A549 (cell line): ENCODE measurements around the gene CD151. TPM values are rescaled to one million over a fixed set of nuclear protein-coding genes. Genes with fewer than 3 reads are reported as not detected.

Experiments
- ATAC-seq, 2 experiments: fragments of 200-7000 bp in 1 of 2; fragments of >200 bp in 1 of 2; cut with Nextera tagmentation in 1 of 2; cut with Tn5 transposase in 1 of 2; 3 replicates each; pipeline versions ENCODE4 v1.8.0 to v1.9.1; 2018 to 2020; ENCODE audit warnings: mild to moderate bottlenecking in 1 of 2, moderate library complexity in 1 of 2
- CTCF ChIA-PET: fragments of 300-600 bp; sonication (Branson Sonifier 250); formaldehyde crosslinking; extraction: SDS; loops from one replicate; lab custom pipeline; 2021; ENCODE audit warnings: antibody characterized with exemption, inconsistent platforms; lab: Yijun Ruan, JAX
- POLR2A ChIA-PET: fragments of 350-600 bp; formaldehyde crosslinking; extraction: SDS; loops from one replicate; lab custom pipeline; 2021; ENCODE audit warnings: antibody characterized with exemption, inconsistent platforms; lab: Yijun Ruan, JAX
- DNase-seq, 2 experiments: peaks; one replicate each; pipeline versions ENCODE4 v3.0.0 to v3.0.0-alpha.2; 2011 to 2016; ENCODE audit warnings: low read depth in 1 of 2, low spot score in 1 of 2
- FAIRE-seq: peaks from 2 replicates; lab custom pipeline; 2011; peaks lifted over from hg19 to GRCh38; lab: Jason Lieb, UNC
- H3K27ac ChIP-seq, 2 experiments: fragments of >200 bp; sonication (Bioruptor Twin); formaldehyde crosslinking; 3 replicates each; pipeline ENCODE4 v1.5.1; 2016 to 2017
- H3K4me1 ChIP-seq: fragments of >200 bp; sonication (Bioruptor Twin); formaldehyde crosslinking; 3 replicates; pipeline ENCODE4 v1.6.1; 2016
- H3K4me2 ChIP-seq: fragments of >200 bp; sonication (Bioruptor Twin); formaldehyde crosslinking; 3 replicates; pipeline ENCODE4 v1.6.1; 2016
- H3K4me3 ChIP-seq: fragments of >200 bp; sonication (Bioruptor Twin); formaldehyde crosslinking; 3 replicates; pipeline ENCODE4 v1.5.1; 2016
- H3K9me3 ChIP-seq: fragments of >200 bp; sonication (Bioruptor Twin); formaldehyde crosslinking; 3 replicates; pipeline ENCODE4 v1.6.1; 2016
- CBX2 ChIP-seq: fragments of 200-600 bp; sonication (generic); IDR thresholded peaks from 2 replicates; pipeline ENCODE4 v1.6.1; 2016; ENCODE audit warnings: low read depth, mild to moderate bottlenecking, borderline replicate concordance
- CBX8 ChIP-seq: fragments of 200-600 bp; sonication (generic); IDR thresholded peaks from 2 replicates; pipeline ENCODE4 v1.6.1; 2016
- CHD4 ChIP-seq: fragments of 200-600 bp; sonication (generic); IDR thresholded peaks from 2 replicates; pipeline ENCODE4 v1.6.1; 2016; ENCODE audit warnings: antibody characterized with exemption, mild to moderate bottlenecking, borderline replicate concordance
- E2F6 ChIP-seq: IDR thresholded peaks from 2 replicates; pipeline ENCODE4 v1.6.1; 2012; ENCODE audit warnings: low read depth, borderline replicate concordance
- EHF ChIP-seq: fragments of 250-450 bp; sonication (Bioruptor Pico); IDR thresholded peaks from 2 replicates; pipeline ENCODE4 v1.5.0; 2020; ENCODE audit warnings: mild to moderate bottlenecking
- EP300 ChIP-seq, 2 experiments: fragments of >200 bp; sonication (Bioruptor Twin); formaldehyde crosslinking; IDR thresholded peaks; 2 replicates in 1 of 2; 3 replicates in 1 of 2; pipeline ENCODE4 v1.6.1; 2016 to 2017
- ESRRA ChIP-seq: fragments of 150-350 bp; IDR thresholded peaks from 2 replicates; pipeline ENCODE4 v1.6.1; 2014; ENCODE audit warnings: mild to moderate bottlenecking, low read length, borderline replicate concordance
- FOSB ChIP-seq: fragments of 250-450 bp; sonication (Bioruptor Pico); IDR thresholded peaks from 2 replicates; pipeline ENCODE4 v1.5.0; 2020; ENCODE audit warnings: mild to moderate bottlenecking, moderate library complexity
- FOXS1 ChIP-seq: fragments of 250-450 bp; sonication (Bioruptor Pico); IDR thresholded peaks from 2 replicates; pipeline ENCODE4 v1.5.0; 2020; ENCODE audit warnings: mild to moderate bottlenecking, moderate library complexity
- GATA3 ChIP-seq: IDR thresholded peaks from 2 replicates; pipeline ENCODE4 v1.6.1; 2012; ENCODE audit warnings: borderline replicate concordance
- HOXB13 ChIP-seq: fragments of 250-450 bp; sonication (Bioruptor Pico); IDR thresholded peaks from 2 replicates; pipeline ENCODE4 v1.5.0; 2020; ENCODE audit warnings: low read depth, mild to moderate bottlenecking, moderate library complexity
- HOXB5 ChIP-seq: fragments of 250-450 bp; sonication (Bioruptor Pico); IDR thresholded peaks from 2 replicates; pipeline ENCODE4 v1.5.0; 2020; ENCODE audit warnings: mild to moderate bottlenecking, moderate library complexity
- JUN ChIP-seq, 2 experiments: fragments of >200 bp; sonication (Bioruptor Twin); formaldehyde crosslinking; IDR thresholded peaks; 2 replicates in 1 of 2; 3 replicates in 1 of 2; pipeline ENCODE4 v1.6.1; 2016 to 2017
- JUNB ChIP-seq: fragments of >200 bp; sonication (Bioruptor Twin); formaldehyde crosslinking; IDR thresholded peaks from 2 replicates; pipeline ENCODE4 v1.6.1; 2016
- KDM5A ChIP-seq: fragments of 200-600 bp; sonication (generic); IDR thresholded peaks from 2 replicates; pipeline ENCODE4 v1.6.1; 2016; ENCODE audit warnings: antibody characterized with exemption, mild to moderate bottlenecking
- MAZ ChIP-seq: fragments of 150-350 bp; IDR thresholded peaks from 2 replicates; pipeline ENCODE4 v1.6.1; 2014; ENCODE audit warnings: antibody characterized with exemption, low read depth, low read length, borderline replicate concordance
- PBX3 ChIP-seq: IDR thresholded peaks from 2 replicates; pipeline ENCODE4 v1.6.1; 2012
- PHF8 ChIP-seq: fragments of 200-600 bp; sonication (generic); IDR thresholded peaks from 2 replicates; pipeline ENCODE4 v1.6.1; 2016; ENCODE audit warnings: low read depth, mild to moderate bottlenecking, antibody characterized with exemption, moderate library complexity, borderline replicate concordance
- POLR2A ChIP-seq: IDR thresholded peaks from 2 replicates; pipeline ENCODE4 v1.6.1; 2012; ENCODE audit warnings: mild to moderate bottlenecking, low read length
- SMC3 ChIP-seq: fragments of >200 bp; sonication (Bioruptor Twin); formaldehyde crosslinking; IDR thresholded peaks from 3 replicates; pipeline ENCODE4 v1.6.1; 2018; ENCODE audit warnings: inconsistent platforms
- USF2 ChIP-seq: fragments of 450-650 bp; IDR thresholded peaks from 2 replicates; pipeline ENCODE4 v1.6.1; 2014; ENCODE audit warnings: antibody characterized with exemption
- ZC3H11A ChIP-seq: fragments of 450-650 bp; IDR thresholded peaks from 2 replicates; pipeline ENCODE4 v1.6.1; 2014; ENCODE audit warnings: antibody characterized with exemption, mild to moderate bottlenecking
- WGBS: methylation state at CpG from one replicate; pipeline ENCODE4 v1.1.6; 2017; ENCODE audit errors: missing lambda C conversion rate; 5-methylcytosine and 5-hydroxymethylcytosine counted together
- polyA plus RNA-seq, 4 experiments: library from polyadenylated mRNA; depleted of rRNA in 3 of 4; stranded (reverse); fragments of >200 nt; fragmentation: RNase III in 1 of 4; extraction: RNeasy Plus Mini Kit Qiagen cat#74134 plus additional on column Dnase treatment in 1 of 4; gene quantifications; 2 replicates in 3 of 4; 3 replicates in 1 of 4; pipeline ENCODE4 v1.2.3, GENCODE V29; 2011 to 2017
- TF ChIP-seq, protein P1 (sequence below): fragments of 200-600 bp; sonication (generic); IDR thresholded peaks from 2 replicates; pipeline ENCODE4 v1.6.1; 2016; ENCODE audit warnings: antibody characterized with exemption, mild to moderate bottlenecking, moderate library complexity
- TF ChIP-seq, protein P2 (sequence below): fragments of 250-450 bp; sonication (Bioruptor Pico); IDR thresholded peaks from 2 replicates; pipeline ENCODE4 v1.5.0; 2021; ENCODE audit warnings: mild to moderate bottlenecking, moderate library complexity, borderline replicate concordance

The CD151 gene
- polyA plus RNA-seq, 2 of the 4 experiments (the other 2 are of a cell fraction) = 409 to 701 TPM

- TF ChIP-seq PBX3 = no peak
- TF ChIP-seq, all 56 proteins: peak for 0
Observed at GRCh38 chr11:854601-855329, 22.0 kb downstream of the CD151 start (continued).

DNA sequence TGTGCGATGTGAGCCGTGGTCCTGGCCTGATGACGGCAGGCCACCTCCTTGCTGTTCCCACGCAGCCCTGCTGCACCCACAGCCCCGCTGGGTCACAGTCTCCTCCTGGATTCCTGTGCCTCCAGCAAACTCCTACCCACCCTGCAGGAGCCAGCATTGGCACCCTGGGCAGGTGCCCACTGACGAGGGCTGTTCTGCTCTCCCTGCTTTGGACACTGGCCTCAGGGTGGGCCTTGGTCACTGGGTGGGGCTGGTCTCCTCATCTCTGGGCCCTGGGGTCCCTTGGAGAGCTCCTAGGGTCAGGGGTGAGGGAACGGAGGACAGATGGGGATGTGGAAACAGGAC, 22.6 kb downstream of the CD151 start:
- ChIA-PET POLR2A (no interaction called here), CTCF (interaction anchor here (3.2 to 9.0 kb wide), 4 partner anchors 9 to 196 kb away, joined by 10 to 37 read pairs (median 23); no protein-coding TSS in a partner anchor)
- Histone ChIP-seq H3K9me3 (no peaks in the 10 kb centered on the region), H3K4me1 (peaks cover 46% of the 10 kb centered on the region), H3K27ac (no peak overlapping the region), H3K4me3 (no peak overlapping the region), H3K4me2 (no peak overlapping the region)
- TF ChIP-seq HOXB5 (CRISPR knock-in tag) (no peak), ZC3H11A (no peak), FOSB (CRISPR knock-in tag) (no peak), JUNB (no peak), PBX3 (no peak), CBX2 (no peak), POLR2A (no peak), E2F6 (no peak), SMC3 (no peak), EP300 (IDR thresholded peaks at IDR 0.05) (no peak), JUN (IDR thresholded peaks at IDR 0.05) (no peak), FOXS1 (CRISPR knock-in tag) (no peak), CHD4 (no peak), EHF (CRISPR knock-in tag) (no peak), ESRRA (no peak), MAZ (no peak)
- TF ChIP-seq, protein P1, sequence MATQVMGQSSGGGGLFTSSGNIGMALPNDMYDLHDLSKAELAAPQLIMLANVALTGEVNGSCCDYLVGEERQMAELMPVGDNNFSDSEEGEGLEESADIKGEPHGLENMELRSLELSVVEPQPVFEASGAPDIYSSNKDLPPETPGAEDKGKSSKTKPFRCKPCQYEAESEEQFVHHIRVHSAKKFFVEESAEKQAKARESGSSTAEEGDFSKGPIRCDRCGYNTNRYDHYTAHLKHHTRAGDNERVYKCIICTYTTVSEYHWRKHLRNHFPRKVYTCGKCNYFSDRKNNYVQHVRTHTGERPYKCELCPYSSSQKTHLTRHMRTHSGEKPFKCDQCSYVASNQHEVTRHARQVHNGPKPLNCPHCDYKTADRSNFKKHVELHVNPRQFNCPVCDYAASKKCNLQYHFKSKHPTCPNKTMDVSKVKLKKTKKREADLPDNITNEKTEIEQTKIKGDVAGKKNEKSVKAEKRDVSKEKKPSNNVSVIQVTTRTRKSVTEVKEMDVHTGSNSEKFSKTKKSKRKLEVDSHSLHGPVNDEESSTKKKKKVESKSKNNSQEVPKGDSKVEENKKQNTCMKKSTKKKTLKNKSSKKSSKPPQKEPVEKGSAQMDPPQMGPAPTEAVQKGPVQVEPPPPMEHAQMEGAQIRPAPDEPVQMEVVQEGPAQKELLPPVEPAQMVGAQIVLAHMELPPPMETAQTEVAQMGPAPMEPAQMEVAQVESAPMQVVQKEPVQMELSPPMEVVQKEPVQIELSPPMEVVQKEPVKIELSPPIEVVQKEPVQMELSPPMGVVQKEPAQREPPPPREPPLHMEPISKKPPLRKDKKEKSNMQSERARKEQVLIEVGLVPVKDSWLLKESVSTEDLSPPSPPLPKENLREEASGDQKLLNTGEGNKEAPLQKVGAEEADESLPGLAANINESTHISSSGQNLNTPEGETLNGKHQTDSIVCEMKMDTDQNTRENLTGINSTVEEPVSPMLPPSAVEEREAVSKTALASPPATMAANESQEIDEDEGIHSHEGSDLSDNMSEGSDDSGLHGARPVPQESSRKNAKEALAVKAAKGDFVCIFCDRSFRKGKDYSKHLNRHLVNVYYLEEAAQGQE = no peak
- DNase-seq = no peak
- ATAC-seq = no peak
- WGBS = 94% methylated on average over 6 of the region's 7 CpGs
- no peak for FAIRE-seq

GRCh38 chr11:855796-856195, 23.0 kb downstream of the CD151 start:
- H3K4me3 ChIP-seq = no peak overlapping the region
- no peak overlapping the region for H3K27ac ChIP-seq
- POLR2A ChIA-PET = interaction anchor here (1.4 kb wide), 1 partner anchor 12 kb away, joined by 5 read pairs; the partner anchor contains the start of gene TSPAN4
- FAIRE-seq = no peak
- peaks cover 46% of the 10 kb centered on the region for H3K4me1 ChIP-seq
- no peak overlapping the region for H3K4me2 ChIP-seq
- WGBS = 89% methylated on average over 8 of the region's 12 CpGs
- H3K9me3 ChIP-seq = no peaks in the 10 kb centered on the region
- ATAC-seq = no peak
- CTCF ChIA-PET = interaction anchor here (3.2 to 9.0 kb wide), 4 partner anchors 9 to 195 kb away, joined by 10 to 37 read pairs (median 23); no protein-coding TSS in a partner anchor
- DNase-seq = no peak
- TF ChIP-seq USF2 (no peak), FOXS1 (CRISPR knock-in tag) (no peak), PHF8 (no peak), E2F6 (no peak), GATA3 (no peak), KDM5A (no peak), CBX2 (no peak), CBX8 (no peak), HOXB13 (CRISPR knock-in tag) (no peak)
- TF ChIP-seq, protein P2, sequence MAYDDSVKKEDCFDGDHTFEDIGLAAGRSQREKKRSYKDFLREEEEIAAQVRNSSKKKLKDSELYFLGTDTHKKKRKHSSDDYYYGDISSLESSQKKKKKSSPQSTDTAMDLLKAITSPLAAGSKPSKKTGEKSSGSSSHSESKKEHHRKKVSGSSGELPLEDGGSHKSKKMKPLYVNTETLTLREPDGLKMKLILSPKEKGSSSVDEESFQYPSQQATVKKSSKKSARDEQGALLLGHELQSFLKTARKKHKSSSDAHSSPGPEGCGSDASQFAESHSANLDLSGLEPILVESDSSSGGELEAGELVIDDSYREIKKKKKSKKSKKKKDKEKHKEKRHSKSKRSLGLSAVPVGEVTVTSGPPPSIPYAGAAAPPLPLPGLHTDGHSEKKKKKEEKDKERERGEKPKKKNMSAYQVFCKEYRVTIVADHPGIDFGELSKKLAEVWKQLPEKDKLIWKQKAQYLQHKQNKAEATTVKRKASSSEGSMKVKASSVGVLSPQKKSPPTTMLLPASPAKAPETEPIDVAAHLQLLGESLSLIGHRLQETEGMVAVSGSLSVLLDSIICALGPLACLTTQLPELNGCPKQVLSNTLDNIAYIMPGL = no peak
